ENCODE measurements around the gene LRWD1.

GRCh38 chr7:102452451-102452850 is 12.3 kb upstream of the LRWD1 start:
- TF ChIP-seq CTCF (IDR thresholded peaks at IDR 0.05; ENCODE audit: borderline replicate concordance, extremely low read depth, low read length, poor library complexity, severe bottlenecking) (no peak), EZH2 (IDR thresholded peaks at IDR 0.05; ENCODE audit: borderline replicate concordance, low read depth, low read length, severe bottlenecking) (no peak)
